PC-9 (cell line): ENCODE measurements around the gene ZNF77. TPM values are rescaled to one million over a fixed set of nuclear protein-coding genes. Genes with fewer than 3 reads are reported as not detected.

Experiments
- BruUV-seq: library from RNA; stranded (reverse); fragments of 400-500 nt; replicated peaks from 2 replicates; lab custom pipeline; 2021; lab: Mats Ljungman, UMichigan
- CTCF ChIA-PET: fragments of 300-600 bp; sonication (Branson Sonifier 250); formaldehyde crosslinking; loops from one replicate; lab custom pipeline; 2022; ENCODE audit warnings: antibody characterized with exemption; lab: Charles Lee
- POLR2A ChIA-PET: fragments of 300-600 bp; sonication (Branson Sonifier 250); formaldehyde crosslinking; loops from one replicate; lab custom pipeline; 2022; ENCODE audit warnings: antibody characterized with exemption; ENCODE audit not compliant: unreplicated experiment; lab: Charles Lee
- DNase-seq, 2 experiments: peaks; one replicate each; pipeline versions ENCODE4 v3.0.0 to v3.0.0-alpha.2; 2015 to 2022; ENCODE audit warnings: mixed read lengths in 1 of 2
- H2AFZ ChIP-seq: fragments of 200-600 bp; sonication (generic); 2 replicates; pipeline ENCODE4 v1.8.1; 2017; ENCODE audit warnings: antibody characterized with exemption
- H3F3A ChIP-seq: fragments of 200-600 bp; sonication (generic); 2 replicates; pipeline ENCODE4 v1.8.1; 2017; ENCODE audit warnings: antibody characterized with exemption, mild to moderate bottlenecking, low read depth; ENCODE audit not compliant: insufficient read depth
- H3K27ac ChIP-seq: fragments of 200-600 bp; sonication (generic); 2 replicates; pipeline ENCODE4 v1.6.1; 2016; ENCODE audit warnings: mixed run types
- H3K27me3 ChIP-seq: fragments of 200-600 bp; sonication (generic); 2 replicates; pipeline ENCODE4 v1.6.1; 2016; ENCODE audit warnings: low read depth, mixed run types; ENCODE audit not compliant: insufficient read depth
- H3K36me3 ChIP-seq: fragments of 200-600 bp; sonication (generic); 2 replicates; pipeline ENCODE4 v1.6.1; 2016; ENCODE audit warnings: low read depth, mixed run types
- H3K4me1 ChIP-seq: fragments of 200-600 bp; sonication (generic); replicated peaks from 2 replicates; pipeline ENCODE4 v1.6.1; 2016; ENCODE audit warnings: mixed run types; ENCODE audit not compliant: insufficient read depth
- H3K4me2 ChIP-seq: fragments of 200-600 bp; sonication (generic); 2 replicates; pipeline ENCODE4 v1.6.1; 2017; ENCODE audit warnings: mixed run types
- H3K4me3 ChIP-seq: fragments of 200-600 bp; sonication (generic); 2 replicates; pipeline ENCODE4 v1.6.1; 2016; ENCODE audit warnings: mixed run types
- H3K79me2 ChIP-seq: fragments of 200-600 bp; sonication (generic); 2 replicates; pipeline ENCODE4 v1.6.1; 2017; ENCODE audit warnings: low read depth, mixed run types
- H3K9me2 ChIP-seq: fragments of 200-600 bp; sonication (generic); 2 replicates; pipeline ENCODE4 v1.8.1; 2017; ENCODE audit warnings: mild to moderate bottlenecking; ENCODE audit not compliant: insufficient read depth
- H3K9me3 ChIP-seq: fragments of 200-600 bp; sonication (generic); 2 replicates; pipeline ENCODE4 v1.8.1; 2016; ENCODE audit warnings: low read depth; ENCODE audit not compliant: insufficient read depth
- H4K20me1 ChIP-seq: fragments of 200-600 bp; sonication (generic); 2 replicates; pipeline ENCODE4 v1.8.1; 2017; ENCODE audit not compliant: insufficient read depth
- CTCF ChIP-seq: fragments of 200-600 bp; sonication (generic); conservative IDR thresholded peaks from 2 replicates; pipeline ENCODE4 v1.6.1; 2017; ENCODE audit warnings: mixed run types, antibody characterized with exemption, mild to moderate bottlenecking, moderate library complexity
- EZH2 ChIP-seq: fragments of 200-600 bp; sonication (generic); IDR thresholded peaks from 2 replicates; pipeline ENCODE4 v1.8.0; 2017; ENCODE audit warnings: antibody characterized with exemption, low read depth
- intact Hi-C: fragments of 100-400 bp; cut with micrococcal nuclease; formaldehyde crosslinking; loops from one replicate; pipeline ENCODE4 v1.10.0; 2022; ENCODE audit not compliant: unreplicated experiment
- total RNA-seq: library from RNA; stranded (reverse); gene quantifications from 2 replicates; pipeline ENCODE4 v1.2.3, GENCODE V29; 2021

ZNF77 gene
- total RNA-seq, 1 experiment from 2014 or later, result 2.5 TPM

GRCh38 chr19:2923510-2923909 is 21.3 kb downstream of the ZNF77 start:
- BruUV-seq, result no TSS peak
- Histone ChIP-seq H3K27me3 (no peaks in the 10 kb centered on the region), H3F3A (no peaks in the 10 kb centered on the region), H3K4me1 (no peaks in the 10 kb centered on the region), H3K9me2 (no peaks in the 10 kb centered on the region), H3K79me2 (no peaks in the 10 kb centered on the region), H4K20me1 (no peaks in the 10 kb centered on the region), H3K9me3 (no peaks in the 10 kb centered on the region), H3K27ac (no peak overlapping the region), H3K4me2 (no peak overlapping the region), H2AFZ (no peak overlapping the region), H3K4me3 (no peak overlapping the region), H3K36me3 (no peaks in the 10 kb centered on the region)
- POLR2A ChIA-PET, result interaction anchor here (0.5 kb wide), 1 partner anchor 368 kb away, joined by 7 read pairs; no protein-coding TSS in a partner anchor
- intact Hi-C loops, result no loop called here
- no peak for DNase-seq
- TF ChIP-seq EZH2 (no peak), CTCF (no peak)
- CTCF ChIA-PET, result no interaction called here

- ChIA-PET CTCF (no interaction called here), POLR2A (interaction anchor here (0.5 kb wide), 1 partner anchor 368 kb away, joined by 7 read pairs; no protein-coding TSS in a partner anchor)
Observed at GRCh38 chr19:2922987-2923386, 21.8 kb downstream of the ZNF77 start.

GRCh38 chr19:2917275-2918184 is 27.2 kb downstream of the ZNF77 start:
- H3K9me2 ChIP-seq, result no peaks in the 10 kb centered on the region
- TF ChIP-seq EZH2 (no peak), CTCF (no peak)
- H3F3A ChIP-seq, result no peaks in the 10 kb centered on the region
- no peaks in the 10 kb centered on the region for H3K4me1 ChIP-seq
- peaks cover 21% of the 10 kb centered on the region for H3K36me3 ChIP-seq
- ChIA-PET POLR2A (no interaction called here), CTCF (no interaction called here)
- no peaks in the 10 kb centered on the region for H3K79me2 ChIP-seq
- BruUV-seq, result no TSS peak
- H3K9me3 ChIP-seq, result peaks cover 12% of the 10 kb centered on the region; the same call in 1 of the 2 replicates
- H3K27ac ChIP-seq, result no peak overlapping the region
- DNase-seq, result no peak
- H3K4me3 ChIP-seq, result no peak overlapping the region
- no peak overlapping the region for H3K4me2 ChIP-seq
- H4K20me1 ChIP-seq, result no peaks in the 10 kb centered on the region
- intact Hi-C loops, result no loop called here
- no peak overlapping the region for H2AFZ ChIP-seq
- H3K27me3 ChIP-seq, result no peaks in the 10 kb centered on the region

More at GRCh38 chr19:2922987-2923386, 21.8 kb downstream of the ZNF77 start:
- DNase-seq, result no peak
- no peak overlapping the region for H3K4me2 ChIP-seq
- intact Hi-C loops, result no loop called here
- 0 out of 2 replicates have a peak, but pooled peaks cover 3% of the 10 kb centered on the region for H3K36me3 ChIP-seq
- H3K27ac ChIP-seq, result no peak overlapping the region
- no peak overlapping the region for H3K4me3 ChIP-seq
- H2AFZ ChIP-seq, result no peak overlapping the region
- H3F3A ChIP-seq, result no peaks in the 10 kb centered on the region
- H3K27me3 ChIP-seq, result no peaks in the 10 kb centered on the region
- TF ChIP-seq CTCF (no peak), EZH2 (no peak)
- no peaks in the 10 kb centered on the region for H3K79me2 ChIP-seq
- BruUV-seq, result no TSS peak
- H3K9me2 ChIP-seq, result no peaks in the 10 kb centered on the region
- no peaks in the 10 kb centered on the region for H4K20me1 ChIP-seq
- no peaks in the 10 kb centered on the region for H3K9me3 ChIP-seq
- no peaks in the 10 kb centered on the region for H3K4me1 ChIP-seq
